CD4-positive, CD25-positive, alpha-beta regulatory T cell (primary cell): Measurements from ENCODE around the gene RBM25. TPM values are rescaled to one million over a fixed set of nuclear protein-coding genes. Genes with fewer than 3 reads are reported as not detected.

Experiments used
- ATAC-seq, 2 donors: fragments of 150-1000 bp; cut with Tn5 transposase; one replicate each; pipeline ENCODE4 v1.10.0; 2021; ENCODE audit warnings: low read depth in 2 of 2, moderate number of reproducible peaks in 2 of 2, moderate library complexity in 1 of 2
- DNase-seq, 3 donors: peaks; one replicate each; pipeline versions ENCODE4 v3.0.0 to v3.0.0-alpha.2; 2012 to 2022; ENCODE audit warnings: mixed read lengths in 1 of 3
- H3K27ac ChIP-seq: one replicate; pipeline ENCODE4 v1.7.0; 2013; ENCODE audit warnings: mild to moderate bottlenecking, low read length; ENCODE audit not compliant: insufficient read depth, poor library complexity, severe bottlenecking
- H3K27me3 ChIP-seq: one replicate; pipeline ENCODE4 v1.7.0; 2013; ENCODE audit warnings: low read length; ENCODE audit not compliant: control insufficient read depth, insufficient read depth
- H3K36me3 ChIP-seq: one replicate; pipeline ENCODE4 v1.7.0; 2013; ENCODE audit warnings: mild to moderate bottlenecking, low read length, moderate library complexity; ENCODE audit not compliant: control insufficient read depth, insufficient read depth
- H3K4me1 ChIP-seq: 2 replicates; pipeline ENCODE4 v1.7.0; 2013; ENCODE audit warnings: mild to moderate bottlenecking, low read length; ENCODE audit not compliant: insufficient read depth, control insufficient read depth, poor library complexity, severe bottlenecking
- H3K4me3 ChIP-seq: one replicate; pipeline ENCODE4 v1.7.0; 2013; ENCODE audit warnings: low read depth, mild to moderate bottlenecking, low read length, moderate library complexity
- H3K9me3 ChIP-seq, 2 experiments: 1 replicate in 1 of 2; 2 replicates in 1 of 2; pipeline ENCODE4 v1.7.0; 2013; ENCODE audit warnings: low read length in 2 of 2, mild to moderate bottlenecking in 1 of 2, moderate library complexity in 1 of 2; ENCODE audit not compliant: control insufficient read depth in 2 of 2
- H3K27ac Mint-ChIP-seq, 3 donors: one replicate each; pipeline ENCODE4 v1.8.0; 2020 to 2022; ENCODE audit warnings: mild to moderate bottlenecking in 3 of 3, mixed read lengths in 3 of 3, moderate library complexity in 2 of 3
- H3K27me3 Mint-ChIP-seq: one replicate; pipeline ENCODE4 v1.8.0; 2022; ENCODE audit warnings: mild to moderate bottlenecking, mixed read lengths
- H3K36me3 Mint-ChIP-seq: one replicate; pipeline ENCODE4 v1.8.0; 2020; ENCODE audit warnings: mixed read lengths
- H3K4me1 Mint-ChIP-seq, 4 donors: one replicate each; pipeline ENCODE4 v1.8.0; 2020 to 2022; ENCODE audit warnings: mixed read lengths in 4 of 4, mild to moderate bottlenecking in 1 of 4
- H3K4me3 Mint-ChIP-seq, 4 donors: one replicate each; pipeline ENCODE4 v1.8.0; 2020 to 2022; ENCODE audit warnings: mild to moderate bottlenecking in 4 of 4, mixed read lengths in 4 of 4, moderate library complexity in 3 of 4
- H3K9me3 Mint-ChIP-seq, 7 donors: one replicate each; pipeline ENCODE4 v1.8.0; 2020 to 2022; ENCODE audit warnings: mixed read lengths in 7 of 7, mild to moderate bottlenecking in 3 of 7, moderate library complexity in 2 of 7
- polyA plus RNA-seq, 4 donors: library from polyadenylated mRNA; unstranded; fragments of 300-500 nt; fragmentation: Illumina TruSeq; gene quantifications; one replicate each; pipeline ENCODE4 v1.2.3, GENCODE V29; 2021
- total RNA-seq: library from RNA; stranded (reverse); gene quantifications from one replicate; pipeline ENCODE4 v1.2.3, GENCODE V29; 2022

Gene RBM25
- total and polyA plus RNA-seq, 5 donors from 2014 or later, result 33.0 to 157 (median 41.2) TPM

GRCh38 chr14:73055251-73055650 is 3.1 kb upstream of the RBM25 start:
- peaks cover 5% of the 10 kb centered on the region for H3K27me3 Mint-ChIP-seq
- peaks cover 0 to 3% (median 0%) of the 10 kb centered on the region in 7 donors for H3K9me3 Mint-ChIP-seq
- Histone ChIP-seq H3K9me3 (no peaks in the 10 kb centered on the region), H3K4me3 (no peak overlapping the region), H3K4me1 (peaks cover 24% of the 10 kb centered on the region), H3K27ac (no peak overlapping the region), H3K36me3 (no peaks in the 10 kb centered on the region), H3K27me3 (no peaks in the 10 kb centered on the region)
- H3K4me1 Mint-ChIP-seq, result peaks cover 0 to 16% (median 11%) of the 10 kb centered on the region in 4 donors
- DNase-seq, result no peak
- peaks cover 4% of the 10 kb centered on the region for H3K36me3 Mint-ChIP-seq
- H3K4me3 Mint-ChIP-seq, result no peak overlapping the region
- ATAC-seq, result no peak
- H3K27ac Mint-ChIP-seq, result no peak overlapping the region

DNA sequence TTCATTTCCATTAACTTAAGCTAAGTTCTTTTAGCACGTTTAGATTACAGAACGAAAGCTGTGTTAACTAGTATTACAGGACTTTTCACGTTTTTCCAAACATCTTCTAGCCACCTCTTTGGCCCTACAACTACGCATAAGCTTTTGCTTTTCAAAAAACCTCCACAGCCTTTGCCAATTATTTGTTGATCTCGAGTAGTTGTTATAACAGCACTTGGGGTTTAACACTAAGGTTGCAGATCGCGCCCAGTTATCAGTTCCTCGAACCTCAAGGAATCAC is 450 bp upstream of the RBM25 start:
- no peak for DNase-seq
- Mint-ChIP-seq H3K4me3 (no peak overlapping the region), H3K27ac (no peak overlapping the region), H3K4me1 (peaks cover 0 to 41% (median 28%) of the 10 kb centered on the region in 4 donors), H3K9me3 (peaks cover 0 to 3% (median 0%) of the 10 kb centered on the region in 7 donors), H3K36me3 (peaks cover 17% of the 10 kb centered on the region), H3K27me3 (peaks cover 5% of the 10 kb centered on the region)
- peaks cover 9% of the 10 kb centered on the region for H3K36me3 ChIP-seq
- H3K27me3 ChIP-seq, result no peaks in the 10 kb centered on the region
- H3K9me3 ChIP-seq, result no peaks in the 10 kb centered on the region
- H3K4me3 ChIP-seq, result peak overlapping the region; percentile 86
- H3K4me1 ChIP-seq, result peaks cover 46% of the 10 kb centered on the region
- peak overlapping the region; percentile 90 for H3K27ac ChIP-seq
- ATAC-seq, result no peak

GRCh38 chr14:73058922-73059673 is 764 bp downstream of the RBM25 start:
- H3K36me3 Mint-ChIP-seq, result peaks cover 25% of the 10 kb centered on the region
- no peak overlapping the region for H3K4me3 Mint-ChIP-seq
- Histone ChIP-seq H3K36me3 (peaks cover 18% of the 10 kb centered on the region), H3K4me1 (peaks cover 46% of the 10 kb centered on the region), H3K9me3 (no peaks in the 10 kb centered on the region), H3K27me3 (no peaks in the 10 kb centered on the region), H3K27ac (peak overlapping the region; percentile 90), H3K4me3 (peak overlapping the region; percentile 86)
- H3K9me3 Mint-ChIP-seq, result peaks cover 0 to 3% (median 0%) of the 10 kb centered on the region in 7 donors
- H3K4me1 Mint-ChIP-seq, result peaks cover 8 to 54% (median 36%) of the 10 kb centered on the region in 4 donors
- no peak overlapping the region for H3K27ac Mint-ChIP-seq
- H3K27me3 Mint-ChIP-seq, result peaks cover 5% of the 10 kb centered on the region
- DNase-seq (peak in 1 of 3 donors; percentile 34), ATAC-seq (no peak)

GRCh38 chr14:73069585-73069984 is 11.3 kb downstream of the RBM25 start:
- H3K36me3 ChIP-seq, result peaks cover 48% of the 10 kb centered on the region

GRCh38 chr14:73091044-73091443 is 32.7 kb downstream of the RBM25 start:
- no peak overlapping the region for H3K4me3 ChIP-seq
- H3K27ac ChIP-seq, result no peak overlapping the region
- DNase-seq, result no peak
- no peak for ATAC-seq
- peaks cover 31% of the 10 kb centered on the region for H3K36me3 Mint-ChIP-seq
- no peaks in the 10 kb centered on the region for H3K27me3 Mint-ChIP-seq
- peaks cover 13 to 18% (median 15%) of the 10 kb centered on the region in 4 donors for H3K4me1 Mint-ChIP-seq
- peaks cover 69% of the 10 kb centered on the region for H3K36me3 ChIP-seq
- no peaks in the 10 kb centered on the region for H3K9me3 Mint-ChIP-seq
- H3K4me3 Mint-ChIP-seq, result no peak overlapping the region
- H3K9me3 ChIP-seq, result no peaks in the 10 kb centered on the region
- H3K27ac Mint-ChIP-seq, result no peak overlapping the region
- H3K4me1 ChIP-seq, result no peaks in the 10 kb centered on the region
- no peaks in the 10 kb centered on the region for H3K27me3 ChIP-seq

More at GRCh38 chr14:73069585-73069984, 11.3 kb downstream of the RBM25 start:
- H3K36me3 Mint-ChIP-seq, result peaks cover 20% of the 10 kb centered on the region
- H3K27me3 ChIP-seq, result no peaks in the 10 kb centered on the region
- H3K27me3 Mint-ChIP-seq, result no peaks in the 10 kb centered on the region
- no peaks in the 10 kb centered on the region for H3K9me3 ChIP-seq
- H3K4me3 ChIP-seq, result no peak overlapping the region
- ATAC-seq, result no peak
- no peak overlapping the region for H3K4me3 Mint-ChIP-seq
- no peak overlapping the region for H3K27ac ChIP-seq
- peaks cover 14 to 64% (median 36%) of the 10 kb centered on the region in 4 donors for H3K4me1 Mint-ChIP-seq
- H3K27ac Mint-ChIP-seq, result no peak overlapping the region
- no peaks in the 10 kb centered on the region for H3K9me3 Mint-ChIP-seq
- no peak for DNase-seq
- H3K4me1 ChIP-seq, result peaks cover 5% of the 10 kb centered on the region

- H3K36me3 ChIP-seq, result peaks cover 85% of the 10 kb centered on the region
- no peaks in the 10 kb centered on the region for H3K27me3 ChIP-seq
- no peak overlapping the region for H3K27ac ChIP-seq
- no peaks in the 10 kb centered on the region for H3K9me3 ChIP-seq
- H3K36me3 Mint-ChIP-seq, result peaks cover 42% of the 10 kb centered on the region
- H3K4me1 ChIP-seq, result no peaks in the 10 kb centered on the region
- peaks cover 3 to 19% (median 8%) of the 10 kb centered on the region in 4 donors for H3K4me1 Mint-ChIP-seq
- no peak overlapping the region for H3K4me3 Mint-ChIP-seq
- no peak overlapping the region for H3K27ac Mint-ChIP-seq
- H3K27me3 Mint-ChIP-seq, result no peaks in the 10 kb centered on the region
- no peak overlapping the region for H3K4me3 ChIP-seq
- ATAC-seq (no peak), DNase-seq (no peak)
- no peaks in the 10 kb centered on the region for H3K9me3 Mint-ChIP-seq
Measured at GRCh38 chr14:73097421-73097820, 39.1 kb downstream of the RBM25 start.

- DNase-seq (no peak), ATAC-seq (no peak)
- Histone ChIP-seq H3K9me3 (no peaks in the 10 kb centered on the region), H3K4me1 (no peaks in the 10 kb centered on the region), H3K27me3 (no peaks in the 10 kb centered on the region), H3K27ac (no peak overlapping the region), H3K36me3 (peaks cover 93% of the 10 kb centered on the region), H3K4me3 (no peak overlapping the region)
- Mint-ChIP-seq H3K27ac (peak overlapping the region in 1 of 3 donors; percentile 29), H3K4me3 (no peak overlapping the region), H3K27me3 (no peaks in the 10 kb centered on the region), H3K36me3 (peaks cover 55% of the 10 kb centered on the region), H3K9me3 (no peaks in the 10 kb centered on the region), H3K4me1 (peaks cover 0 to 19% (median 4%) of the 10 kb centered on the region in 4 donors)
Measured at GRCh38 chr14:73100334-73100733, 42.0 kb downstream of the RBM25 start.
